IMR-90 (cell line): Measurements from ENCODE around the gene KLHDC3.
A peak's percentile ranks its signal among the peaks of the same experiment; 100 is the strongest.

Experiments used
- CEBPB ChIP-seq: IDR thresholded peaks from 2 replicates; pipeline ENCODE4 v1.6.1; 2012; ENCODE audit warnings: low read depth, low read length, improper control_type of control experiment
- CTCF ChIP-seq: conservative IDR thresholded peaks from 2 replicates; pipeline ENCODE4 v1.5.1; 2012; ENCODE audit warnings: mild to moderate bottlenecking, low read depth, low read length, improper control_type of control experiment
- POLR2A ChIP-seq: IDR thresholded peaks from 2 replicates; pipeline ENCODE4 v1.6.1; 2012; ENCODE audit warnings: mild to moderate bottlenecking, low read depth, low read length
- RAD21 ChIP-seq: IDR thresholded peaks from 2 replicates; pipeline ENCODE4 v1.6.1; 2012; ENCODE audit warnings: low read length, improper control_type of control experiment
- RFX5 ChIP-seq: IDR thresholded peaks from 2 replicates; pipeline ENCODE4 v1.8.0; 2012; ENCODE audit warnings: low read depth, mild to moderate bottlenecking, low read length, moderate library complexity

GRCh38 chr6:42984001-42984923 is 29.8 kb upstream of the KLHDC3 start, which contains the start of gene PPP2R5D:
- TF ChIP-seq RAD21, result no peak
- TF ChIP-seq CEBPB, result no peak
- TF ChIP-seq POLR2A, result peak; percentile 80
- TF ChIP-seq RFX5, result peak; percentile 99
- TF ChIP-seq CTCF, result no peak
